ENCODE results near the gene NRF1. TPM values are rescaled to one million over a fixed set of nuclear protein-coding genes. Genes with fewer than 3 reads are reported as not detected.

NRF1 gene
- total RNA-seq, 1 experiment from 2014 or later = 18.4 TPM

GRCh38 chr7:129707910-129708499 lies 96.5 kb downstream of the NRF1 start:
- Mint-ChIP-seq H3K36me3 (ENCODE audit: insufficient read depth, unreplicated experiment) (peaks cover 32% of the 10 kb centered on the region), H3K9me3 (ENCODE audit: unreplicated experiment) (no peaks in the 10 kb centered on the region), H3K4me3 (ENCODE audit: unreplicated experiment) (no peak overlapping the region), H3K4me1 (ENCODE audit: insufficient read depth, unreplicated experiment) (no peaks in the 10 kb centered on the region), H3K27me3 (ENCODE audit: insufficient read depth, unreplicated experiment) (no peaks in the 10 kb centered on the region), H3K27ac (ENCODE audit: low read depth, unreplicated experiment) (no peak overlapping the region)
- CTCF ChIA-PET = no interaction called here
- DNase-seq (ENCODE audit: unreplicated experiment) = no peak
- intact Hi-C loops (cut with micrococcal nuclease) = no loop called here
- TF ChIP-seq CTCF (IDR thresholded peaks at IDR 0.05; ENCODE audit: unreplicated experiment) = no peak
- POLR2A ChIA-PET = interaction anchor here (0.7 kb wide), 1 partner anchor 19 kb away, joined by 3 read pairs; no protein-coding TSS in a partner anchor
- no TSS peak for BruUV-seq (replicated peaks)

- Mint-ChIP-seq H3K27ac (ENCODE audit: low read depth, unreplicated experiment) (no peak overlapping the region), H3K36me3 (ENCODE audit: insufficient read depth, unreplicated experiment) (peaks cover 44% of the 10 kb centered on the region), H3K4me1 (ENCODE audit: insufficient read depth, unreplicated experiment) (no peaks in the 10 kb centered on the region), H3K27me3 (ENCODE audit: insufficient read depth, unreplicated experiment) (no peaks in the 10 kb centered on the region), H3K4me3 (ENCODE audit: unreplicated experiment) (no peak overlapping the region), H3K9me3 (ENCODE audit: unreplicated experiment) (no peaks in the 10 kb centered on the region)
- ChIA-PET CTCF (no interaction called here), POLR2A (no interaction called here)
- intact Hi-C loops (cut with micrococcal nuclease) = no loop called here
- no peak for DNase-seq (ENCODE audit: unreplicated experiment)
- TF ChIP-seq CTCF (IDR thresholded peaks at IDR 0.05; ENCODE audit: unreplicated experiment) = no peak
- BruUV-seq (replicated peaks) = no TSS peak
These were observed 102.0 kb downstream of the NRF1 start for GRCh38 chr7:129713544-129713943.

GRCh38 chr7:129714514-129715063 lies 103.1 kb downstream of the NRF1 start:
- H3K27me3 Mint-ChIP-seq (ENCODE audit: insufficient read depth, unreplicated experiment) = no peaks in the 10 kb centered on the region
- CTCF ChIA-PET = no interaction called here
- no peak overlapping the region for H3K27ac Mint-ChIP-seq (ENCODE audit: low read depth, unreplicated experiment)
- DNase-seq (ENCODE audit: unreplicated experiment) = no peak
- TF ChIP-seq CTCF (IDR thresholded peaks at IDR 0.05; ENCODE audit: unreplicated experiment) = no peak
- H3K4me1 Mint-ChIP-seq (ENCODE audit: insufficient read depth, unreplicated experiment) = no peaks in the 10 kb centered on the region
- POLR2A ChIA-PET = no interaction called here
- no peak overlapping the region for H3K4me3 Mint-ChIP-seq (ENCODE audit: unreplicated experiment)
- no peaks in the 10 kb centered on the region for H3K9me3 Mint-ChIP-seq (ENCODE audit: unreplicated experiment)
- no TSS peak for BruUV-seq (replicated peaks)
- peaks cover 53% of the 10 kb centered on the region for H3K36me3 Mint-ChIP-seq (ENCODE audit: insufficient read depth, unreplicated experiment)
- intact Hi-C loops (cut with micrococcal nuclease) = no loop called here

- no peak for DNase-seq (ENCODE audit: unreplicated experiment)
- CTCF ChIA-PET = interaction anchor here (0.7 kb wide), 1 partner anchor 549 kb away, joined by 3 read pairs; no protein-coding TSS in a partner anchor
- no peak overlapping the region for H3K27ac Mint-ChIP-seq (ENCODE audit: low read depth, unreplicated experiment)
These were observed 108.6 kb downstream of the NRF1 start for GRCh38 chr7:129719980-129720732.

More at GRCh38 chr7:129719980-129720732, 108.6 kb downstream of the NRF1 start:
- TF ChIP-seq CTCF (IDR thresholded peaks at IDR 0.05; ENCODE audit: unreplicated experiment) = no peak
- no peaks in the 10 kb centered on the region for H3K9me3 Mint-ChIP-seq (ENCODE audit: unreplicated experiment)
- BruUV-seq (replicated peaks) = no TSS peak
- POLR2A ChIA-PET = interaction anchor here (0.6 kb wide), 1 partner anchor 658 kb away, joined by 3 read pairs; no protein-coding TSS in a partner anchor
- intact Hi-C loops (cut with micrococcal nuclease) = no loop called here
- H3K4me3 Mint-ChIP-seq (ENCODE audit: unreplicated experiment) = no peak overlapping the region
- H3K4me1 Mint-ChIP-seq (ENCODE audit: insufficient read depth, unreplicated experiment) = no peaks in the 10 kb centered on the region
- H3K36me3 Mint-ChIP-seq (ENCODE audit: insufficient read depth, unreplicated experiment) = peaks cover 56% of the 10 kb centered on the region
- H3K27me3 Mint-ChIP-seq (ENCODE audit: insufficient read depth, unreplicated experiment) = no peaks in the 10 kb centered on the region
